Measurements from ENCODE around the gene STMP1. TPM values are rescaled to one million over a fixed set of nuclear protein-coding genes. Genes with fewer than 3 reads are reported as not detected.
A peak's percentile ranks its signal among the peaks of the same experiment; 100 is the strongest.

STMP1 gene
- polyA plus RNA-seq, 1 of the 3 experiments (the other 2 are of a cell fraction) = 26.0 TPM

DNA sequence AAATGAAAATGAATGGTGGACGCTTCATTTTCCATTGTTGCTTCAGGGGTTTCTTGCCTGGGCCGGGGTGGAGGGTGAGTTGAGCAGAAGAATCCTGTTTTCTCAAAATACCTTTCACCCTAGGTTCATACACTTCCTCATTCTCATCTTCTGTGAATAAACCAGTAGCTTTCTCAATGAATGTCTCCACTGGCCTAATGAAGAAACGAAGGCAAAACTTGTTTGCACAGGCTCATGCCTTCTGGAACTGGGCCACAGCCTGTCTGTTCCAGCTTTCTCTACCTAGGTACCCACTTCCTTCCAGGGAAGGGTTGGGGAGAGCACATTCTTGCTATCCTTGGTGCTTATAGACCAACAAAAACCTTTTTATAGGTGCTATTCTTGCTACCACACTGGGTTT is 21.3 kb downstream of the STMP1 start (continued):
- TF ChIP-seq, protein P1, sequence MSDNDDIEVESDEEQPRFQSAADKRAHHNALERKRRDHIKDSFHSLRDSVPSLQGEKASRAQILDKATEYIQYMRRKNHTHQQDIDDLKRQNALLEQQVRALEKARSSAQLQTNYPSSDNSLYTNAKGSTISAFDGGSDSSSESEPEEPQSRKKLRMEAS (IDR thresholded peaks at IDR 0.05; ENCODE audit: low read depth) = no peak
- TF ChIP-seq, protein P2, sequence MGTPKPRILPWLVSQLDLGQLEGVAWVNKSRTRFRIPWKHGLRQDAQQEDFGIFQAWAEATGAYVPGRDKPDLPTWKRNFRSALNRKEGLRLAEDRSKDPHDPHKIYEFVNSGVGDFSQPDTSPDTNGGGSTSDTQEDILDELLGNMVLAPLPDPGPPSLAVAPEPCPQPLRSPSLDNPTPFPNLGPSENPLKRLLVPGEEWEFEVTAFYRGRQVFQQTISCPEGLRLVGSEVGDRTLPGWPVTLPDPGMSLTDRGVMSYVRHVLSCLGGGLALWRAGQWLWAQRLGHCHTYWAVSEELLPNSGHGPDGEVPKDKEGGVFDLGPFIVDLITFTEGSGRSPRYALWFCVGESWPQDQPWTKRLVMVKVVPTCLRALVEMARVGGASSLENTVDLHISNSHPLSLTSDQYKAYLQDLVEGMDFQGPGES (IDR thresholded peaks at IDR 0.05; ENCODE audit: low read depth, low read length) = no peak
- TF ChIP-seq FOXM1 (IDR thresholded peaks at IDR 0.05; ENCODE audit: low read depth) (no peak), ELF1 (IDR thresholded peaks at IDR 0.05) (no peak)
- TF ChIP-seq, protein P3, sequence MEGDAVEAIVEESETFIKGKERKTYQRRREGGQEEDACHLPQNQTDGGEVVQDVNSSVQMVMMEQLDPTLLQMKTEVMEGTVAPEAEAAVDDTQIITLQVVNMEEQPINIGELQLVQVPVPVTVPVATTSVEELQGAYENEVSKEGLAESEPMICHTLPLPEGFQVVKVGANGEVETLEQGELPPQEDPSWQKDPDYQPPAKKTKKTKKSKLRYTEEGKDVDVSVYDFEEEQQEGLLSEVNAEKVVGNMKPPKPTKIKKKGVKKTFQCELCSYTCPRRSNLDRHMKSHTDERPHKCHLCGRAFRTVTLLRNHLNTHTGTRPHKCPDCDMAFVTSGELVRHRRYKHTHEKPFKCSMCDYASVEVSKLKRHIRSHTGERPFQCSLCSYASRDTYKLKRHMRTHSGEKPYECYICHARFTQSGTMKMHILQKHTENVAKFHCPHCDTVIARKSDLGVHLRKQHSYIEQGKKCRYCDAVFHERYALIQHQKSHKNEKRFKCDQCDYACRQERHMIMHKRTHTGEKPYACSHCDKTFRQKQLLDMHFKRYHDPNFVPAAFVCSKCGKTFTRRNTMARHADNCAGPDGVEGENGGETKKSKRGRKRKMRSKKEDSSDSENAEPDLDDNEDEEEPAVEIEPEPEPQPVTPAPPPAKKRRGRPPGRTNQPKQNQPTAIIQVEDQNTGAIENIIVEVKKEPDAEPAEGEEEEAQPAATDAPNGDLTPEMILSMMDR (IDR thresholded peaks at IDR 0.05) = no peak

DNA sequence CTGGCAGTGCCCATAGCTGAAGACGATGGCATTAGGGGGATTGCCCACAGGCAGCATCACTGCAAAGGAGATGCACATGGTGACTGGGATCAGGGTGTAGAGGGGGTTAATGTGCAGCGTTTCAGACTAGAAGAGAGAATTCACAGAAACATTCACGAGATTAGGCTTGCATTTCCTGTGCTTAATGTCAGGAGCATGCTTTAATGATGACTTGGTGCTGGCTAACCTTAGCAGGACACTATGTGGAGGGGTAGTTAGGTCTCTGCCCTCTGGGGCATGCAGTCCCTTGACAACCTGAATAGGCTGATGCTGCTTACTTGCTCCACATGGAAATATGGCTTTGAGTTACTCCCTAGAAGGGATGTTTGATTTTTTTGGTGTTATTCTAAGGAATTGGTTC is 21.8 kb downstream of the STMP1 start:
- ChIA-PET POLR2A (interaction anchor here (1.1 kb wide), 1 partner anchor 374 kb away, joined by 3 read pairs; no protein-coding TSS in a partner anchor), CTCF (interaction anchor here (1.9 to 2.3 kb wide), 2 partner anchors 8 to 11 kb away, joined by 6 to 15 read pairs; no protein-coding TSS in a partner anchor)
- Histone ChIP-seq H4K20me1 (ENCODE audit: insufficient read depth) (no peaks in the 10 kb centered on the region; the same call in 1 of the 2 replicates), H3K27ac (ENCODE audit: low read depth in 2 of 2, low read length in 1 of 2) (peak overlapping the region; percentile 39 to 59), H3K4me3 (ENCODE audit: low read depth in 2 of 2, low read length in 1 of 2) (0 out of 4 replicates have a peak overlapping the region, but pooled peaks of 1 of the 2 experiments have one; percentile 1), H3K4me1 (ENCODE audit: control insufficient read depth in 1 of 2, insufficient read depth in 2 of 2, low read depth in 1 of 2, low read length in 1 of 2) (peaks cover 37 to 40% of the 10 kb centered on the region in 2 experiments), H3K9me3 (no peaks in the 10 kb centered on the region), H3K27me3 (ENCODE audit: insufficient read depth) (no peaks in the 10 kb centered on the region), H3K4me2 (peak overlapping the region; percentile 56), H3F3A (replicated peaks; ENCODE audit: insufficient read depth) (peaks cover 18% of the 10 kb centered on the region), H3K36me3 (replicated peaks in 1 of 2; ENCODE audit: control insufficient read depth in 1 of 2, insufficient read depth in 2 of 2, low read length in 1 of 2) (peaks cover 7 to 27% of the 10 kb centered on the region in 2 experiments), H2AFZ (ENCODE audit: low read depth) (no peak overlapping the region), H3K79me2 (ENCODE audit: insufficient read depth) (peaks cover 100% of the 10 kb centered on the region), H3K9ac (peak overlapping the region; percentile 19; the same call in 1 of the 2 replicates), H3K9me2 (no peaks in the 10 kb centered on the region)
- DNase-seq = no peak
- WGBS (ENCODE audit: low lambda C conversion rate) = 37% methylated on average over 3 of the region's 3 CpGs
- TF ChIP-seq NRF1 (IDR thresholded peaks at IDR 0.05; ENCODE audit: low read depth, low read length) (no peak), FOXM1 (IDR thresholded peaks at IDR 0.05; ENCODE audit: low read depth) (no peak), FOXJ3 (CRISPR knock-in tag; IDR thresholded peaks at IDR 0.05) (no peak), RXRA (IDR thresholded peaks at IDR 0.05; ENCODE audit: borderline replicate concordance, low read depth) (no peak; the same call in 1 of the 2 replicates), NFIC (IDR thresholded peaks at IDR 0.05; ENCODE audit: borderline replicate concordance) (peak; percentile 47; the same call in 1 of the 2 replicates), RCOR1 (IDR thresholded peaks at IDR 0.05; ENCODE audit: low read length) (no peak), GATA2 (CRISPR knock-in tag; IDR thresholded peaks at IDR 0.05) (no peak), GABPA (IDR thresholded peaks at IDR 0.05; ENCODE audit: low read depth) (no peak), JUND (IDR thresholded peaks at IDR 0.05) (peak; percentile 51; the same call in 1 of the 2 replicates), MEF2A (IDR thresholded peaks at IDR 0.05; ENCODE audit: borderline replicate concordance, low read depth) (no peak), SIN3A (IDR thresholded peaks at IDR 0.05; ENCODE audit: borderline replicate concordance, low read depth, low read length) (0 out of 2 replicates have a peak, but pooled peaks have one; percentile 50), CHD2 (IDR thresholded peaks at IDR 0.05; ENCODE audit: low read length, partially characterized antibody) (no peak), TCF12 (IDR thresholded peaks at IDR 0.05) (peak; percentile 73; the same call in 1 of the 2 replicates), POLR2AphosphoS5 (IDR thresholded peaks at IDR 0.05; ENCODE audit: low read depth, low read length) (peak; percentile 56), SMC3 (IDR thresholded peaks at IDR 0.05; ENCODE audit: low read depth, low read length) (no peak), EP300 (IDR thresholded peaks at IDR 0.05; ENCODE audit: borderline replicate concordance in 1 of 2, low read depth in 1 of 2, low read length in 1 of 2) (peak; percentile 2 to 48; a peak in 1 of 4 replicates)
- TF ChIP-seq, protein P4, sequence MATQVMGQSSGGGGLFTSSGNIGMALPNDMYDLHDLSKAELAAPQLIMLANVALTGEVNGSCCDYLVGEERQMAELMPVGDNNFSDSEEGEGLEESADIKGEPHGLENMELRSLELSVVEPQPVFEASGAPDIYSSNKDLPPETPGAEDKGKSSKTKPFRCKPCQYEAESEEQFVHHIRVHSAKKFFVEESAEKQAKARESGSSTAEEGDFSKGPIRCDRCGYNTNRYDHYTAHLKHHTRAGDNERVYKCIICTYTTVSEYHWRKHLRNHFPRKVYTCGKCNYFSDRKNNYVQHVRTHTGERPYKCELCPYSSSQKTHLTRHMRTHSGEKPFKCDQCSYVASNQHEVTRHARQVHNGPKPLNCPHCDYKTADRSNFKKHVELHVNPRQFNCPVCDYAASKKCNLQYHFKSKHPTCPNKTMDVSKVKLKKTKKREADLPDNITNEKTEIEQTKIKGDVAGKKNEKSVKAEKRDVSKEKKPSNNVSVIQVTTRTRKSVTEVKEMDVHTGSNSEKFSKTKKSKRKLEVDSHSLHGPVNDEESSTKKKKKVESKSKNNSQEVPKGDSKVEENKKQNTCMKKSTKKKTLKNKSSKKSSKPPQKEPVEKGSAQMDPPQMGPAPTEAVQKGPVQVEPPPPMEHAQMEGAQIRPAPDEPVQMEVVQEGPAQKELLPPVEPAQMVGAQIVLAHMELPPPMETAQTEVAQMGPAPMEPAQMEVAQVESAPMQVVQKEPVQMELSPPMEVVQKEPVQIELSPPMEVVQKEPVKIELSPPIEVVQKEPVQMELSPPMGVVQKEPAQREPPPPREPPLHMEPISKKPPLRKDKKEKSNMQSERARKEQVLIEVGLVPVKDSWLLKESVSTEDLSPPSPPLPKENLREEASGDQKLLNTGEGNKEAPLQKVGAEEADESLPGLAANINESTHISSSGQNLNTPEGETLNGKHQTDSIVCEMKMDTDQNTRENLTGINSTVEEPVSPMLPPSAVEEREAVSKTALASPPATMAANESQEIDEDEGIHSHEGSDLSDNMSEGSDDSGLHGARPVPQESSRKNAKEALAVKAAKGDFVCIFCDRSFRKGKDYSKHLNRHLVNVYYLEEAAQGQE (IDR thresholded peaks at IDR 0.05; ENCODE audit: low read depth, low read length) = no peak
- TF ChIP-seq, protein P1 (IDR thresholded peaks at IDR 0.05; ENCODE audit: low read depth) = peak; percentile 78
- TF ChIP-seq, protein P2 (IDR thresholded peaks at IDR 0.05; ENCODE audit: low read depth, low read length) = no peak
- TF ChIP-seq, protein P5, sequence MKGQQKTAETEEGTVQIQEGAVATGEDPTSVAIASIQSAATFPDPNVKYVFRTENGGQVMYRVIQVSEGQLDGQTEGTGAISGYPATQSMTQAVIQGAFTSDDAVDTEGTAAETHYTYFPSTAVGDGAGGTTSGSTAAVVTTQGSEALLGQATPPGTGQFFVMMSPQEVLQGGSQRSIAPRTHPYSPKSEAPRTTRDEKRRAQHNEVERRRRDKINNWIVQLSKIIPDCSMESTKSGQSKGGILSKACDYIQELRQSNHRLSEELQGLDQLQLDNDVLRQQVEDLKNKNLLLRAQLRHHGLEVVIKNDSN (IDR thresholded peaks at IDR 0.05; ENCODE audit: borderline replicate concordance, low read depth) = no peak
